Uterus (tissue), 2 donors: ENCODE measurements around the gene MTPN.

Experiments
- CTCF ChIP-seq, 4 experiments: fragments of 200-600 bp in 2 of 4; fragments of 450-650 bp in 2 of 4; sonication (generic) in 2 of 4; IDR thresholded peaks; one replicate each; pipeline ENCODE4 v1.5.1; 2016 to 2019; ENCODE audit warnings: antibody characterized with exemption in 4 of 4, mild to moderate bottlenecking in 2 of 4, moderate library complexity in 1 of 4
- POLR2A ChIP-seq, 2 donors: fragments of 450-650 bp; IDR thresholded peaks; one replicate each; pipeline ENCODE4 v1.6.1; 2016; ENCODE audit warnings: antibody characterized with exemption in 2 of 2, mild to moderate bottlenecking in 1 of 2, moderate library complexity in 1 of 2

GRCh38 chr7:135905355-135905754 lies 71.8 kb downstream of the MTPN start:
- TF ChIP-seq CTCF (IDR thresholded peaks at IDR 0.05), result no peak
- no peak for TF ChIP-seq POLR2A (IDR thresholded peaks at IDR 0.05)
